ENCODE data around the gene TOMT.

DNA sequence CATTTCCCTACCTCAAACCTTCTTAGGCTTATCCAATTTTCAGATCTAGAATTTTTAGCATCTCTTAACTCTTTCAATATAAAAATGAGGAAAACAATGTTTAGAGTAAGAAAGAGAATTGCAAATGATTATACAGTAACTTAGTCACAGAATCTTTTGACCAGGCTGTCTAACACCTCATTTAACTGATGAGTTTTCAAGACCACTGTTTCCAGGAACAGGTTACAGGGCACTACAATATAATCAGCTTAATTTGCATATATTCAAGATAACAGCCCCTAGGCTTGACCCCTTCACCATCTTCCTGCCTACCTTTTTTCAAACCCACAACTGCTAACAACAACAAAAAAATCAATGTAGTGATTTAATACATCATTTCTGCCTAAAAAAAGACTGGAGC, 38.0 kb upstream of the TOMT start:
- TF ChIP-seq, protein P1, sequence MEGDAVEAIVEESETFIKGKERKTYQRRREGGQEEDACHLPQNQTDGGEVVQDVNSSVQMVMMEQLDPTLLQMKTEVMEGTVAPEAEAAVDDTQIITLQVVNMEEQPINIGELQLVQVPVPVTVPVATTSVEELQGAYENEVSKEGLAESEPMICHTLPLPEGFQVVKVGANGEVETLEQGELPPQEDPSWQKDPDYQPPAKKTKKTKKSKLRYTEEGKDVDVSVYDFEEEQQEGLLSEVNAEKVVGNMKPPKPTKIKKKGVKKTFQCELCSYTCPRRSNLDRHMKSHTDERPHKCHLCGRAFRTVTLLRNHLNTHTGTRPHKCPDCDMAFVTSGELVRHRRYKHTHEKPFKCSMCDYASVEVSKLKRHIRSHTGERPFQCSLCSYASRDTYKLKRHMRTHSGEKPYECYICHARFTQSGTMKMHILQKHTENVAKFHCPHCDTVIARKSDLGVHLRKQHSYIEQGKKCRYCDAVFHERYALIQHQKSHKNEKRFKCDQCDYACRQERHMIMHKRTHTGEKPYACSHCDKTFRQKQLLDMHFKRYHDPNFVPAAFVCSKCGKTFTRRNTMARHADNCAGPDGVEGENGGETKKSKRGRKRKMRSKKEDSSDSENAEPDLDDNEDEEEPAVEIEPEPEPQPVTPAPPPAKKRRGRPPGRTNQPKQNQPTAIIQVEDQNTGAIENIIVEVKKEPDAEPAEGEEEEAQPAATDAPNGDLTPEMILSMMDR (IDR thresholded peaks at IDR 0.05): no peak
- TF ChIP-seq EP300 (IDR thresholded peaks at IDR 0.05): no peak
- TF ChIP-seq POLR2A (IDR thresholded peaks at IDR 0.05): no peak
- TF ChIP-seq POLR2AphosphoS5 (IDR thresholded peaks at IDR 0.05): no peak

Data from suprapubic skin (tissue), 4 donors.